K562 (cell line): ENCODE data around the gene NBR1. TPM values are rescaled to one million over a fixed set of nuclear protein-coding genes. Genes with fewer than 3 reads are reported as not detected.

Experiments
- CTCFL ChIP-seq: IDR thresholded peaks from 2 replicates; pipeline ENCODE4 v1.6.1; 2011; ENCODE audit warnings: borderline replicate concordance, low read depth, mild to moderate bottlenecking, moderate library complexity, low read length; ENCODE audit not compliant: insufficient read depth, poor library complexity, severe bottlenecking
- DDX20 ChIP-seq: fragments of 450-650 bp; IDR thresholded peaks from 2 replicates; pipeline ENCODE4 v1.6.1; 2016; ENCODE audit warnings: missing genetic modification characterization, low read depth, mild to moderate bottlenecking, missing compliant biosample characterization, moderate library complexity
- FOXK1 ChIP-seq: sonication (generic); formaldehyde crosslinking; IDR thresholded peaks from 2 replicates; pipeline ENCODE4 v1.8.0; 2022; ENCODE audit warnings: missing genetic modification reagents, mild to moderate bottlenecking, borderline replicate concordance
- GATAD2B ChIP-seq: fragments of 450-650 bp; IDR thresholded peaks from 2 replicates; pipeline ENCODE4 v1.6.1; 2017; ENCODE audit warnings: mild to moderate bottlenecking, borderline replicate concordance
- KLF13 ChIP-seq: fragments of 450-650 bp; IDR thresholded peaks from 2 replicates; pipeline ENCODE4 v1.6.1; 2016; ENCODE audit warnings: missing genetic modification characterization, low read depth, mild to moderate bottlenecking, missing compliant biosample characterization, moderate library complexity, borderline replicate concordance
- MCM5 ChIP-seq: fragments of 450-650 bp; IDR thresholded peaks from 2 replicates; pipeline ENCODE4 v1.6.1; 2016; ENCODE audit warnings: low read depth
- MEIS2 ChIP-seq: fragments of 450-650 bp; IDR thresholded peaks from 2 replicates; pipeline ENCODE4 v1.6.1; 2014; ENCODE audit warnings: mild to moderate bottlenecking; ENCODE audit not compliant: partially characterized antibody
- NCOA4 ChIP-seq: fragments of 450-650 bp; IDR thresholded peaks from 2 replicates; pipeline ENCODE4 v1.6.1; 2018; ENCODE audit warnings: mild to moderate bottlenecking; ENCODE audit not compliant: partially characterized antibody
- NFRKB ChIP-seq: fragments of 450-650 bp; IDR thresholded peaks from 2 replicates; pipeline ENCODE4 v1.6.1; 2016; ENCODE audit warnings: low read depth
- OTX1 ChIP-seq: fragments of 450-650 bp; formaldehyde crosslinking; IDR thresholded peaks from 2 replicates; pipeline ENCODE4 v1.4.0; 2022; ENCODE audit warnings: mild to moderate bottlenecking
- PCBP1 ChIP-seq: fragments of 200-400 bp; formaldehyde crosslinking; IDR thresholded peaks from 2 replicates; pipeline ENCODE4 v1.6.1; 2018; ENCODE audit warnings: mild to moderate bottlenecking, low read depth, low read length; ENCODE audit not compliant: poor library complexity, severe bottlenecking
- POLR2A ChIP-seq: fragments of 450-650 bp; conservative IDR thresholded peaks from 2 replicates; pipeline ENCODE4 v1.6.1; 2016
- SIN3A ChIP-seq, 2 experiments: fragments of 150-350 bp in 1 of 2; IDR thresholded peaks; 2 replicates each; pipeline ENCODE4 v1.6.1; 2011 to 2016; ENCODE audit warnings: borderline replicate concordance in 2 of 2, low read depth in 2 of 2, low read length in 2 of 2, mild to moderate bottlenecking in 2 of 2, moderate library complexity in 2 of 2; ENCODE audit not compliant: control insufficient read depth in 1 of 2
- SIN3B ChIP-seq: fragments of 450-650 bp; IDR thresholded peaks from 2 replicates; pipeline ENCODE4 v1.6.1; 2017; ENCODE audit warnings: low read depth, mild to moderate bottlenecking, moderate library complexity
- SIX5 ChIP-seq, 2 experiments: IDR thresholded peaks; 2 replicates each; pipeline ENCODE4 v1.6.1; 2011; ENCODE audit warnings: low read length in 2 of 2, borderline replicate concordance in 1 of 2, low read depth in 1 of 2, mild to moderate bottlenecking in 1 of 2, moderate library complexity in 1 of 2; ENCODE audit not compliant: insufficient read depth in 1 of 2
- STAT5B ChIP-seq: fragments of 250-450 bp; sonication (Bioruptor Pico); IDR thresholded peaks from 2 replicates; pipeline ENCODE4 v1.8.0; 2021; ENCODE audit warnings: mild to moderate bottlenecking, inconsistent platforms
- ZNF212 ChIP-seq: fragments of 450-650 bp; formaldehyde crosslinking; IDR thresholded peaks from 2 replicates; pipeline ENCODE4 v1.4.0; 2020; ENCODE audit warnings: mild to moderate bottlenecking
- ZNF239 ChIP-seq: fragments of 250-450 bp; sonication (Bioruptor Pico); IDR thresholded peaks from 2 replicates; pipeline ENCODE4 v1.4.0; 2020; ENCODE audit warnings: mild to moderate bottlenecking
- ZNF280A ChIP-seq: fragments of 450-650 bp; IDR thresholded peaks from 2 replicates; pipeline ENCODE4 v1.6.1; 2018; ENCODE audit warnings: mild to moderate bottlenecking, low read depth; ENCODE audit not compliant: partially characterized antibody
- ZNF512 ChIP-seq: IDR thresholded peaks from 2 replicates; pipeline ENCODE4 v1.6.1; 2016; ENCODE audit warnings: missing genetic modification characterization, missing compliant biosample characterization
- ZNF717 ChIP-seq: fragments of 250-450 bp; sonication (Bioruptor Pico); IDR thresholded peaks from 2 replicates; pipeline ENCODE4 v1.5.0; 2021
- ZNF764 ChIP-seq: fragments of 250-450 bp; sonication (Bioruptor Pico); IDR thresholded peaks from 2 replicates; pipeline ENCODE4 v1.4.0; 2020; ENCODE audit warnings: low read depth, mild to moderate bottlenecking, moderate library complexity
- ZNF77 ChIP-seq: fragments of 250-450 bp; sonication (Bioruptor Pico); IDR thresholded peaks from 2 replicates; pipeline ENCODE4 v1.5.0; 2020
- ZNF785 ChIP-seq: fragments of 250-450 bp; sonication (Bioruptor Pico); IDR thresholded peaks from 2 replicates; pipeline ENCODE4 v1.4.0; 2020; ENCODE audit warnings: mild to moderate bottlenecking
- polyA plus RNA-seq, 8 experiments: library from polyadenylated mRNA; depleted of rRNA in 4 of 8; stranded (reverse) in 5 of 8; unstranded in 3 of 8; fragments of >200 nt; fragmentation: Nextera tagmentation in 2 of 8; fragmentation: Illumina TruSeq in 1 of 8; extraction: Ambion mirVana in 2 of 8; extraction: Trizol in 1 of 8; gene quantifications; 2 replicates each; pipeline versions ENCODE4 v1.2.1 to v1.2.3, GENCODE V29; 2011 to 2014; ENCODE audit warnings: inconsistent platforms in 1 of 8, missing spikeins in 1 of 8
- total RNA-seq, 7 experiments: library from RNA; depleted of rRNA in 6 of 7; stranded (reverse); fragments of >200 nt in 6 of 7; fragmentation: Illumina TruSeq in 2 of 7; extraction: Trizol in 2 of 7; gene quantifications; 2 replicates each; pipeline versions ENCODE4 v1.2.1 to v1.2.3, GENCODE V29; 2011 to 2021; ENCODE audit warnings: low replicate concordance in 1 of 7

NBR1 gene
- total and polyA plus RNA-seq, 9 of the 15 experiments (the other 6 are each of a cell fraction or from before 2014, with no cell fraction given) = 4.2 to 70.1 (median 39.9) TPM

- TF ChIP-seq OTX1 (CRISPR knock-in tag) (0 out of 2 replicates have a peak, but pooled peaks have one; percentile 50), NCOA4 (no peak), ZNF212 (CRISPR knock-in tag) (no peak), ZNF239 (no peak), FOXK1 (CRISPR knock-in tag) (no peak), ZNF280A (no peak), STAT5B (no peak), ZNF77 (CRISPR knock-in tag) (no peak), SIX5 (IDR thresholded peaks at IDR 0.05; ENCODE audit: borderline replicate concordance in 1 of 2, insufficient read depth in 1 of 2, low read depth in 1 of 2, low read length in 2 of 2) (no peak), MCM5 (no peak), PCBP1 (no peak), MEIS2 (peak; percentile 44), DDX20 (tag) (no peak), KLF13 (tag) (no peak), ZNF717 (CRISPR knock-in tag) (no peak), SIN3B (peak; percentile 87), ZNF764 (no peak), SIN3A (IDR thresholded peaks at IDR 0.05; ENCODE audit: borderline replicate concordance in 2 of 2, control insufficient read depth in 1 of 2, low read depth in 2 of 2, low read length in 2 of 2) (peak; percentile 77 to 87; a peak in 2 of 4 replicates), ZNF785 (no peak), GATAD2B (no peak; the same call in 1 of the 2 replicates), CTCFL (no peak), NFRKB (peak; percentile 95), ZNF512 (no peak), POLR2A (peak; percentile 89)
Measured at GRCh38 chr17:43125133-43125966, 45.7 kb upstream of the NBR1 start, which contains the start of gene BRCA1 (continued).
